ENCODE results near the gene CEP112. TPM values are rescaled to one million over a fixed set of nuclear protein-coding genes. Genes with fewer than 3 reads are reported as not detected.

CEP112 gene
- total RNA-seq, 1 donor from 2014 or later = 9.5 TPM

- no peaks in the 10 kb centered on the region for H3K27me3 Mint-ChIP-seq (ENCODE audit: unreplicated experiment)
- no peak for DNase-seq (ENCODE audit: extremely low spot score, unreplicated experiment)
- no peak for TF ChIP-seq CTCF (IDR thresholded peaks at IDR 0.05)
Observed at GRCh38 chr17:65892912-65893377, 299.0 kb downstream of the CEP112 start.

GRCh38 chr17:65891231-65891735 is 300.6 kb downstream of the CEP112 start:
- Mint-ChIP-seq H3K4me3 (ENCODE audit: unreplicated experiment) (no peak overlapping the region), H3K36me3 (ENCODE audit: unreplicated experiment) (peaks cover 2% of the 10 kb centered on the region), H3K4me1 (ENCODE audit: unreplicated experiment) (peaks cover 12% of the 10 kb centered on the region), H3K27me3 (ENCODE audit: unreplicated experiment) (no peaks in the 10 kb centered on the region), H3K9me3 (ENCODE audit: unreplicated experiment) (no peaks in the 10 kb centered on the region), H3K27ac (ENCODE audit: unreplicated experiment) (no peak overlapping the region)
- no peak for TF ChIP-seq CTCF (IDR thresholded peaks at IDR 0.05)
- no peak for DNase-seq (ENCODE audit: extremely low spot score, unreplicated experiment)

More at GRCh38 chr17:65892912-65893377, 299.0 kb downstream of the CEP112 start:
- no peak overlapping the region for H3K27ac Mint-ChIP-seq (ENCODE audit: unreplicated experiment)
- H3K4me1 Mint-ChIP-seq (ENCODE audit: unreplicated experiment) = peaks cover 12% of the 10 kb centered on the region
- no peak overlapping the region for H3K4me3 Mint-ChIP-seq (ENCODE audit: unreplicated experiment)
- no peaks in the 10 kb centered on the region for H3K9me3 Mint-ChIP-seq (ENCODE audit: unreplicated experiment)
- H3K36me3 Mint-ChIP-seq (ENCODE audit: unreplicated experiment) = peaks cover 2% of the 10 kb centered on the region

- Mint-ChIP-seq H3K27me3 (ENCODE audit: unreplicated experiment) (no peaks in the 10 kb centered on the region), H3K27ac (ENCODE audit: unreplicated experiment) (no peak overlapping the region), H3K4me3 (ENCODE audit: unreplicated experiment) (no peak overlapping the region), H3K4me1 (ENCODE audit: unreplicated experiment) (peaks cover 8% of the 10 kb centered on the region), H3K36me3 (ENCODE audit: unreplicated experiment) (peaks cover 2% of the 10 kb centered on the region), H3K9me3 (ENCODE audit: unreplicated experiment) (no peaks in the 10 kb centered on the region)
- no peak for TF ChIP-seq CTCF (IDR thresholded peaks at IDR 0.05)
- DNase-seq (ENCODE audit: extremely low spot score, unreplicated experiment) = no peak
Observed at GRCh38 chr17:65888649-65889048, 303.3 kb downstream of the CEP112 start.

GRCh38 chr17:65886315-65887245 is 305.4 kb downstream of the CEP112 start:
- Mint-ChIP-seq H3K27me3 (ENCODE audit: unreplicated experiment) (no peaks in the 10 kb centered on the region), H3K27ac (ENCODE audit: unreplicated experiment) (no peak overlapping the region), H3K4me1 (ENCODE audit: unreplicated experiment) (peaks cover 8% of the 10 kb centered on the region), H3K4me3 (ENCODE audit: unreplicated experiment) (no peak overlapping the region), H3K36me3 (ENCODE audit: unreplicated experiment) (no peaks in the 10 kb centered on the region), H3K9me3 (ENCODE audit: unreplicated experiment) (no peaks in the 10 kb centered on the region)
- DNase-seq (ENCODE audit: extremely low spot score, unreplicated experiment) = no peak
- no peak for TF ChIP-seq CTCF (IDR thresholded peaks at IDR 0.05)

All from osteocyte (in vitro differentiated cells).